SKM-1 treated with dmso at 0.1 percent for 144 hours (cell line): ENCODE measurements around the gene POLR2F.
A peak's percentile ranks its signal among the peaks of the same experiment; 100 is the strongest.

ENCODE experiments used
- DNase-seq: peaks from one replicate; lab custom pipeline; 2025; ENCODE audit not compliant: unreplicated experiment; lab: John Stamatoyannopoulos, UW

POLR2F gene

GRCh38 chr22:37953437-37954179 lies at the start of gene POLR2F, which contains the start of gene C22orf23:
TSS of gene POLR2F (plus strand) at chr22:37953699. CDS start at chr22:37953788, 89 bp downstream.
TSS of gene C22orf23 (minus strand) at chr22:37953601. CDS start at chr22:37953149, 452 bp downstream.
- DNase-seq, result peak; percentile 94

- DNase-seq, result no peak
Observed at GRCh38 chr22:37904572-37905533, 48.6 kb upstream of the POLR2F start.

GRCh38 chr22:37905534-37906363 lies 47.8 kb upstream of the POLR2F start, which contains the start of gene MICALL1:
TSS of gene MICALL1 (plus strand) at chr22:37906297. CDS start at chr22:37906423, 126 bp downstream.
- DNase-seq, result peak; percentile 50

GRCh38 chr22:37906364-37907008 lies 47.0 kb upstream of the POLR2F start:
- DNase-seq, result no peak

GRCh38 chr22:37907036-37907954 lies 46.2 kb upstream of the POLR2F start:
- no peak for DNase-seq

- DNase-seq, result no peak
Observed at GRCh38 chr22:37909766-37910165, 43.7 kb upstream of the POLR2F start.

- DNase-seq, result no peak
Observed at GRCh38 chr22:37910890-37911672, 42.4 kb upstream of the POLR2F start.

GRCh38 chr22:37911697-37912096 lies 41.8 kb upstream of the POLR2F start:
- no peak for DNase-seq

- DNase-seq, result no peak
Observed at GRCh38 chr22:37912171-37912570, 41.3 kb upstream of the POLR2F start.

GRCh38 chr22:37913233-37913721 lies 40.2 kb upstream of the POLR2F start:
- DNase-seq, result no peak

- no peak for DNase-seq
Observed at GRCh38 chr22:37916311-37916710, 37.2 kb upstream of the POLR2F start.

GRCh38 chr22:37917874-37918548 lies 35.5 kb upstream of the POLR2F start:
- no peak for DNase-seq

GRCh38 chr22:37918580-37919270 lies 34.8 kb upstream of the POLR2F start:
- no peak for DNase-seq

GRCh38 chr22:37920126-37920525 lies 33.4 kb upstream of the POLR2F start:
- no peak for DNase-seq

- DNase-seq, result no peak
Observed at GRCh38 chr22:37922191-37922590, 31.3 kb upstream of the POLR2F start.

- no peak for DNase-seq
Observed at GRCh38 chr22:37923927-37924326, 29.6 kb upstream of the POLR2F start.

- no peak for DNase-seq
Observed at GRCh38 chr22:37924386-37925065, 29.0 kb upstream of the POLR2F start.
